ENCODE results near the gene HAPLN3.

The HAPLN3 gene

GRCh38 chr15:88877415-88877814 lies 17.9 kb downstream of the HAPLN3 start:
- in situ Hi-C loops (cut with MboI; ENCODE audit: low sequenced_read_pairs) = no loop called here
- no peak overlapping the region for H3K4me3 ChIP-seq

GRCh38 chr15:88876573-88876972 lies 18.8 kb downstream of the HAPLN3 start:
- Histone ChIP-seq H3K4me1 (no peaks in the 10 kb centered on the region), H3K9me3 (no peaks in the 10 kb centered on the region), H3K36me3 (replicated peaks) (peaks cover 16% of the 10 kb centered on the region), H3K4me3 (no peak overlapping the region), H3K27me3 (ENCODE audit: low read depth) (no peaks in the 10 kb centered on the region)
- DNase-seq (ENCODE audit: low spot score in 2 of 2) = no peak
- in situ Hi-C loops (cut with MboI; ENCODE audit: low sequenced_read_pairs) = no loop called here

More at GRCh38 chr15:88877415-88877814, 17.9 kb downstream of the HAPLN3 start:
- H3K27me3 ChIP-seq (ENCODE audit: low read depth) = no peaks in the 10 kb centered on the region
- no peak for DNase-seq (ENCODE audit: low spot score in 2 of 2)
- H3K36me3 ChIP-seq (replicated peaks) = peaks cover 16% of the 10 kb centered on the region
- no peaks in the 10 kb centered on the region for H3K4me1 ChIP-seq
- no peaks in the 10 kb centered on the region for H3K9me3 ChIP-seq

DNA sequence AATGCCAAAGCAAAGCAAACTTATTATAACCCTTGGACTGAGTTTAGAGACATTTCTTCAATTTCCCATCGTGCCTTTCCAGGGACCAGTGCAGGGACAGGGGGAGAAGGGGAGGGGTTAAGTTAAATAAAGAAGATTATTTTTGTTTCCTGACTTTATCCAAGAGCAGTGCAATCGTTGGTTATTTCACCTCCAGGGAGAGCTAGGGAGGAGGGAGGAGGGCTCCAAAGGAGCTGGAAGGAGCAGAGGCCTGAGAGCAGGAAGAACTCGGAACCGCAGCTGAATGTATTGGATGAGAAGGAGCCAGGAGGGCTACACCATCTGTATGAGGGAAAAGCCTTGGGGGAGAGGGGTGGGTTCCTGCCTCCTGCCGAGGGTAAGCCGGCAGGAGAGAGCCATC lies 20.7 kb downstream of the HAPLN3 start:
- in situ Hi-C loops (cut with MboI; ENCODE audit: low sequenced_read_pairs) = no loop called here
- H3K27me3 ChIP-seq (ENCODE audit: low read depth) = no peaks in the 10 kb centered on the region
- peaks cover 7% of the 10 kb centered on the region for H3K36me3 ChIP-seq (replicated peaks)
- DNase-seq (ENCODE audit: low spot score in 2 of 2) = no peak
- H3K9me3 ChIP-seq = peaks cover 7% of the 10 kb centered on the region; the same call in 1 of the 2 replicates
- no peak overlapping the region for H3K4me3 ChIP-seq
- H3K4me1 ChIP-seq = no peaks in the 10 kb centered on the region

GRCh38 chr15:88874275-88874674 lies 21.1 kb downstream of the HAPLN3 start:
- Histone ChIP-seq H3K36me3 (replicated peaks) (peaks cover 5% of the 10 kb centered on the region), H3K9me3 (peaks cover 7% of the 10 kb centered on the region; the same call in 1 of the 2 replicates), H3K4me1 (no peaks in the 10 kb centered on the region), H3K27me3 (ENCODE audit: low read depth) (no peaks in the 10 kb centered on the region), H3K4me3 (no peak overlapping the region)
- DNase-seq (ENCODE audit: low spot score in 2 of 2) = no peak
- in situ Hi-C loops (cut with MboI; ENCODE audit: low sequenced_read_pairs) = no loop called here

- in situ Hi-C loops (cut with MboI; ENCODE audit: low sequenced_read_pairs) = no loop called here
- Histone ChIP-seq H3K4me3 (no peak overlapping the region), H3K27me3 (ENCODE audit: low read depth) (no peaks in the 10 kb centered on the region), H3K36me3 (replicated peaks) (peaks cover under 1% of the 10 kb centered on the region; the same call in 1 of the 2 replicates), H3K4me1 (no peaks in the 10 kb centered on the region), H3K9me3 (peaks cover 7% of the 10 kb centered on the region; the same call in 1 of the 2 replicates)
- no peak for DNase-seq (ENCODE audit: low spot score in 2 of 2)
Measured at GRCh38 chr15:88873786-88874185, 21.6 kb downstream of the HAPLN3 start.

GRCh38 chr15:88872706-88873105 lies 22.6 kb downstream of the HAPLN3 start:
- Histone ChIP-seq H3K4me3 (no peak overlapping the region), H3K27me3 (ENCODE audit: low read depth) (no peaks in the 10 kb centered on the region), H3K4me1 (no peaks in the 10 kb centered on the region), H3K9me3 (peaks cover 7% of the 10 kb centered on the region; the same call in 1 of the 2 replicates), H3K36me3 (replicated peaks) (no peaks in the 10 kb centered on the region)
- DNase-seq (ENCODE audit: low spot score in 2 of 2) = no peak
- in situ Hi-C loops (cut with MboI; ENCODE audit: low sequenced_read_pairs) = no loop called here

GRCh38 chr15:88872106-88872505 lies 23.2 kb downstream of the HAPLN3 start:
- no peak for DNase-seq (ENCODE audit: low spot score in 2 of 2)
- Histone ChIP-seq H3K4me1 (no peaks in the 10 kb centered on the region), H3K27me3 (ENCODE audit: low read depth) (no peaks in the 10 kb centered on the region)

DNA sequence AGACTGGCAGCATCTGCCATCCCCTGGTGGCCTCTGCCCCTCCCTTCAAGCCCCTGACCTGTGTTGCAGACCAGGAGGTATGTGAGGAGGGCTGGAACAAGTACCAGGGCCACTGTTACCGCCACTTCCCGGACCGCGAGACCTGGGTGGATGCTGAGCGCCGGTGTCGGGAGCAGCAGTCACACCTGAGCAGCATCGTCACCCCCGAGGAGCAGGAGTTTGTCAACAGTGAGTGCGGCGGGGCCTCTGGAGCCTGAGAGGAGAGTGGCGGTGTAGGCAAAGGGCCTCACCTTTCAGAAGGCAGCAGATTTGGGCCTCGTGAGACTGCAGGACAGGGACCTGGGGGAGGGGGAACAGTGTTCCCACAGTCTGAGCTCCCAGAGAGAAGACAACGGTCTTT lies 24.0 kb downstream of the HAPLN3 start:
- no peaks in the 10 kb centered on the region for H3K27me3 ChIP-seq (ENCODE audit: low read depth)
- DNase-seq (ENCODE audit: low spot score in 2 of 2) = no peak
- no peaks in the 10 kb centered on the region for H3K36me3 ChIP-seq (replicated peaks)
- no peaks in the 10 kb centered on the region for H3K4me1 ChIP-seq
- H3K9me3 ChIP-seq = peaks cover 7% of the 10 kb centered on the region; the same call in 1 of the 2 replicates
- in situ Hi-C loops (cut with MboI; ENCODE audit: low sequenced_read_pairs) = no loop called here
- H3K4me3 ChIP-seq = no peak overlapping the region

More at GRCh38 chr15:88872106-88872505, 23.2 kb downstream of the HAPLN3 start:
- H3K4me3 ChIP-seq = no peak overlapping the region
- in situ Hi-C loops (cut with MboI; ENCODE audit: low sequenced_read_pairs) = no loop called here
- H3K36me3 ChIP-seq (replicated peaks) = no peaks in the 10 kb centered on the region
- peaks cover 7% of the 10 kb centered on the region; the same call in 1 of the 2 replicates for H3K9me3 ChIP-seq

DNA sequence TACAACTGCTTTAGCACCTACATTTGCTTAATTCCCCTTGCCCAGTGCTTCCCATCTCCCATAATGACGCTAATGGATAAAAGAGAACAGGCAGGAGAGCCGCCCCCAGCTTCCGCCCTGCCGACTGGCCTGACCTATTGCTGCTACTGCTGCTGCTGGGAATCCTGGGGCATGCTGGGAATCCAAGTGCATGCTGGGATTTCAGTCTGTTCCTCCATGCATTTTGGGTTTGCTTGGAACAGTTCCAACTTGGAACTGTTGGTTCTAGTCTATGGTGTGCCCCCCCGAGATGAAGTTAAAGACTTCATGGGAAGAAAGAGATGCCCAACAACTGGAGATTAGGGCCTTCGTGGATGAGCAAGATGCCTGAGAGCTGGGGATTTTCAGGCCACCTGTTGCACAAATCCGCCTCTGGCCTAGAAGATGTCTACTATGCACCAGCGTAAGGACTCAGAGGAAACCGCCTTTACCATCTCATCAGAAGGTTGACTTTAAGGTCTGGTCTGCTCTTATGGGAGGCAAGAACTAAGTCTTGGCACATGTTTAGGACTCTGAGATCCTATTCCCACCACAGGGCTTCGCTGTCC lies 29.0 kb downstream of the HAPLN3 start:
- Histone ChIP-seq H3K9me3 (peaks cover 7% of the 10 kb centered on the region; the same call in 1 of the 2 replicates), H3K4me3 (no peak overlapping the region), H3K36me3 (replicated peaks) (no peaks in the 10 kb centered on the region), H3K4me1 (no peaks in the 10 kb centered on the region), H3K27me3 (ENCODE audit: low read depth) (no peaks in the 10 kb centered on the region)
- in situ Hi-C loops (cut with MboI; ENCODE audit: low sequenced_read_pairs) = no loop called here
- DNase-seq (ENCODE audit: low spot score in 2 of 2) = no peak

DNA sequence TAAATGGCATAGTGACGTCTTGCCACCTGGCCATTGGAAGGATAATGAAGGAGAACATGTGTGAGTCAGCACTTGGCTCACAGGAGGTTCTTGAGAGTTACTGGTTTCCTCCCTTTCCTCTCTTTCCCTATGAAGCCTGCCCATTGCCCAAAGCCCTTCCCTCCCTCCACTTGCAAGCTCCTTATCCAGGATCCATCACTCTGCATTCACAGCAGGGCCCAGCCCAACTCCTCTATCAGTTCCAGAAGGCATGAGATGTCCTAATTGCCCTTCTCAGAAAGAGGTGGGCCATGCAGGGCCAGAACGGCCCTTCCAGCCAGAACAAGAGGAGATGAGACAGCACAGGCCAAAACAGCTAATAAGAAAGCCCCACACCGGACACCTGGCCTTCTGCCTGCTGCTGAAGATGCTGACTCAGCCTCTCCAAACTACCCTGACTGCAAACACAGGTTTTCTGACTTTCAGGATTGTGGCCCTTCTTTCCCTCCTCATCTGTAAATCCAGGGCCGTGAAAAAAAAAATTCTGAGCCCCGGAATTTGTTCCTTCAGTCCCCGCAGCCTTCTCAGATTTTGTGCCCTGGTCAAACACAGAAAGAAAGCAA lies 29.7 kb downstream of the HAPLN3 start:
- Histone ChIP-seq H3K4me3 (no peak overlapping the region), H3K9me3 (peaks cover 5% of the 10 kb centered on the region; the same call in 1 of the 2 replicates), H3K4me1 (no peaks in the 10 kb centered on the region), H3K27me3 (ENCODE audit: low read depth) (no peaks in the 10 kb centered on the region), H3K36me3 (replicated peaks) (no peaks in the 10 kb centered on the region)
- no peak for DNase-seq (ENCODE audit: low spot score in 2 of 2)
- in situ Hi-C loops (cut with MboI; ENCODE audit: low sequenced_read_pairs) = no loop called here

DNA sequence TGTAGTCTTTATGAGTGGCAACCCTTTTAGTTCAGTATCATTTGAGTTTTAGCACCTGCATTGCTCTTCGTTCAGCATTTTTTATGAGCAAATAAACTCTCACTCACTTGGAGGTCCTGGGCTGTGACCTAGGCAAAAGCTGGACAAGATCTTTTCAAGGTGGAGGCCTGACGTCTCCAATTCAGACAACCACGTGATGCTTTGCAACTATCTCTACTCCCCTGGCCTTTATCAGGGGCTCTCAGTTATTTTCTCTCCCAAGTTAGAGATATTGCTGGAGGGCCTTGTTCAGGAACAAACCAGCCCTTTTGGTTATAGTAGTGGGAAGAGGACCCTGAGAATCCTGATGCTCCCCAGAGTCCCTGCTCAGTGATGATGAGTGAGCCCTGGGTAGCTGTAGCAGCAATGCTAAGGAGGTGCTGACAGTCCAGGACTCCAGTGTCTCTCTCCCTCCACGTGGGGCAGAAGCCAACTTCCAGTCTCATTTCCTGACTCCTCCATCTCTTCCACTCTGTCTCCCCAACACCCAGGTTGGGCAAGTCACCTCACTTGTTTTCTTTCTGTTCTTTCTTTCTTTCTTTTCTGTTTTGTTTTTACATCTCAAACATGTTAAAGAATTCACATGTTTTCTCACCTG lies 30.4 kb downstream of the HAPLN3 start:
- in situ Hi-C loops (cut with MboI; ENCODE audit: low sequenced_read_pairs) = no loop called here
- Histone ChIP-seq H3K27me3 (ENCODE audit: low read depth) (no peaks in the 10 kb centered on the region), H3K9me3 (no peaks in the 10 kb centered on the region; the same call in 1 of the 2 replicates), H3K36me3 (replicated peaks) (no peaks in the 10 kb centered on the region), H3K4me1 (no peaks in the 10 kb centered on the region), H3K4me3 (no peak overlapping the region)
- no peak for DNase-seq (ENCODE audit: low spot score in 2 of 2)

DNA sequence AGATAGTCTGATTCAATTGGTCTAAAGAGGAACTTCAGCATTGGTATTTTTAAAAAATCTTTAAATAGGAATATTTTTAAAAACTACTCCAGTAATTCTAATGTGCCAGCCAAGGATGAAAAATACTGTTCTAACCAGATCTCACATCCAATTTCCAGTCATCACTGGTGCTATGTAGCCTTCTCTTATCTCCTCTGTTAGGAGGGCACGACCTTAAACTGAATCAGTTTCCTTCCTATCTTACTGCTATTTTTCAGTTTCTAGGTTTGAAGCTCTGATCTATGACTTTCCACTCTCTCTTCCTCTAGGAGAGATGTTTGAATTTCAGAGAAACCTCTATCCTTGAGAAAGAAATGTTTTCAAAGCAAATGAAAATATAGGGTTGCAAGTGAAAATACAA lies 31.9 kb downstream of the HAPLN3 start:
- Histone ChIP-seq H3K27me3 (ENCODE audit: low read depth) (no peaks in the 10 kb centered on the region), H3K4me3 (no peak overlapping the region)
- in situ Hi-C loops (cut with MboI; ENCODE audit: low sequenced_read_pairs) = no loop called here

GRCh38 chr15:88860212-88860611 lies 35.1 kb downstream of the HAPLN3 start:
- no peak for DNase-seq (ENCODE audit: low spot score in 2 of 2)
- no peaks in the 10 kb centered on the region for H3K36me3 ChIP-seq (replicated peaks)
- H3K4me1 ChIP-seq = no peaks in the 10 kb centered on the region
- H3K27me3 ChIP-seq (ENCODE audit: low read depth) = no peaks in the 10 kb centered on the region
- in situ Hi-C loops (cut with MboI; ENCODE audit: low sequenced_read_pairs) = no loop called here
- H3K4me3 ChIP-seq = no peak overlapping the region
- no peaks in the 10 kb centered on the region; the same call in 1 of the 2 replicates for H3K9me3 ChIP-seq

More for the DNA sequence above, 31.9 kb downstream of the HAPLN3 start:
- no peaks in the 10 kb centered on the region for H3K4me1 ChIP-seq
- DNase-seq (ENCODE audit: low spot score in 2 of 2) = no peak
- no peaks in the 10 kb centered on the region for H3K36me3 ChIP-seq (replicated peaks)
- no peaks in the 10 kb centered on the region; the same call in 1 of the 2 replicates for H3K9me3 ChIP-seq

GRCh38 chr15:88859550-88859949 lies 35.8 kb downstream of the HAPLN3 start:
- no peak for DNase-seq (ENCODE audit: low spot score in 2 of 2)
- Histone ChIP-seq H3K4me1 (no peaks in the 10 kb centered on the region), H3K4me3 (no peak overlapping the region), H3K27me3 (ENCODE audit: low read depth) (no peaks in the 10 kb centered on the region), H3K36me3 (replicated peaks) (no peaks in the 10 kb centered on the region), H3K9me3 (peaks cover 5% of the 10 kb centered on the region)
- in situ Hi-C loops (cut with MboI; ENCODE audit: low sequenced_read_pairs) = no loop called here

All from HAP-1 (cell line).